Osteoblast (primary cell): ENCODE measurements around the gene PRKCSH. TPM values are rescaled to one million over a fixed set of nuclear protein-coding genes. Genes with fewer than 3 reads are reported as not detected.

Experiments
- DNase-seq: peaks from one replicate; pipeline ENCODE4 v3.0.0; 2011; ENCODE audit warnings: low spot score, mixed read lengths; ENCODE audit not compliant: insufficient read length; ENCODE audit errors: missing footprints
- H2AFZ ChIP-seq: 2 replicates; pipeline ENCODE4 v1.6.0; 2011; ENCODE audit warnings: mild to moderate bottlenecking, low read length
- H3K27ac ChIP-seq: 2 replicates; pipeline ENCODE4 v1.5.1; 2011; ENCODE audit warnings: mild to moderate bottlenecking, low read depth, low read length, moderate library complexity
- H3K27me3 ChIP-seq: 2 replicates; pipeline ENCODE4 v1.6.0; 2012; ENCODE audit warnings: mild to moderate bottlenecking, control low read depth, inconsistent platforms, low read length, moderate library complexity; ENCODE audit not compliant: insufficient read depth
- H3K36me3 ChIP-seq: 2 replicates; pipeline ENCODE4 v1.5.1; 2011; ENCODE audit warnings: mild to moderate bottlenecking, low read length, control low read depth, moderate library complexity; ENCODE audit not compliant: insufficient read depth
- H3K4me1 ChIP-seq: 2 replicates; pipeline ENCODE4 v1.5.1; 2011; ENCODE audit warnings: mild to moderate bottlenecking, low read length, control low read depth, moderate library complexity; ENCODE audit not compliant: insufficient read depth
- H3K4me2 ChIP-seq: 2 replicates; pipeline ENCODE4 v1.6.0; 2011; ENCODE audit warnings: mild to moderate bottlenecking, low read length; ENCODE audit not compliant: insufficient read depth
- H3K4me3 ChIP-seq: fragments of 200-600 bp; sonication (generic); 3 replicates; pipeline ENCODE4 v1.5.1; 2012; ENCODE audit warnings: mild to moderate bottlenecking, low read length, inconsistent platforms; ENCODE audit not compliant: insufficient read depth
- H3K79me2 ChIP-seq: 2 replicates; pipeline ENCODE4 v1.6.0; 2012; ENCODE audit warnings: mild to moderate bottlenecking, low read length, control low read depth, inconsistent platforms; ENCODE audit not compliant: insufficient read depth
- H3K9me3 ChIP-seq: 2 replicates; pipeline ENCODE4 v1.5.1; 2011; ENCODE audit warnings: low read depth, low read length, control low read depth
- H4K20me1 ChIP-seq: 2 replicates; pipeline ENCODE4 v1.6.0; 2012; ENCODE audit warnings: mild to moderate bottlenecking, low read length, control low read depth; ENCODE audit not compliant: insufficient read depth
- CTCF ChIP-seq: IDR thresholded peaks from 2 replicates; pipeline ENCODE4 v1.5.1; 2011; ENCODE audit warnings: mild to moderate bottlenecking, low read depth, low read length, moderate library complexity; ENCODE audit errors: extremely low read depth
- total RNA-seq: library from RNA; depleted of rRNA; stranded (reverse); fragments of >200 nt; gene quantifications from 2 replicates; pipeline ENCODE4 v1.2.3, GENCODE V29; 2012

The PRKCSH gene
- total RNA-seq, 1 donor, result 117 TPM

DNA sequence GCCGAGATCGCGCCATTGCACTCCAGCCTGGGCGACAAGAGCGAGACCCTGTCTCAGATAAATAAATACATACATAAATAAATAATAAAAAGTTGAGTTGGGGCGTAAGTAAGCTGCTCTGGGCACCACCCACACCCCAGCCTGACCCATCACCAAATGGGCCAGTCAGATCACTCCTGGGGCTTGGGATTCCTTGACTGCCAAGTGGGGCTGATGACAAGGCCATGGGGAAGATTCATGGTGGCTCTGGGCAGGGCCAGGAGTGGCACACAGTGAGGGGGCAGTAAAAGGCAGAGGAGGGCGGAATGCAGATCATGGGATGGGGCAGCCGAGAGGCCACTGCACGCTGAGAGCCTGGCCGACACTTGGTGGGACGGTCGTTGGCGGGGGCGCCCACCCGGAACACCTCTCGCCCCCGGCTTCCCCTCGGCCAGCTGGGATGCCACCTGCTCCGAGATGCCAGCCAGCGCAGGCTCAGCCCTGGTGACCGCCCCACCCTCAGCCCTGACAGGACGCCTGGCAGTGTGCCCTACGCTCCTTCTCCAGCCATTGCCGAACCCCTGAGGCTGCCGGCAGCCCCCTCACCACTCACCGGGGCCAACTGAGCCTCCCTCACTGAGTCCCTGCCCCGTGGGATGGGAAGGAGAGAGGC, 59.3 kb downstream of the PRKCSH start:
- no peak for TF ChIP-seq CTCF
- Histone ChIP-seq H3K27ac (no peak overlapping the region), H3K27me3 (no peaks in the 10 kb centered on the region), H4K20me1 (no peaks in the 10 kb centered on the region), H3K4me3 (no peak overlapping the region), H3K36me3 (peaks cover 2% of the 10 kb centered on the region), H2AFZ (no peak overlapping the region), H3K9me3 (no peaks in the 10 kb centered on the region), H3K79me2 (no peaks in the 10 kb centered on the region), H3K4me1 (peaks cover 5% of the 10 kb centered on the region), H3K4me2 (no peak overlapping the region)
- DNase-seq, result no peak

DNA sequence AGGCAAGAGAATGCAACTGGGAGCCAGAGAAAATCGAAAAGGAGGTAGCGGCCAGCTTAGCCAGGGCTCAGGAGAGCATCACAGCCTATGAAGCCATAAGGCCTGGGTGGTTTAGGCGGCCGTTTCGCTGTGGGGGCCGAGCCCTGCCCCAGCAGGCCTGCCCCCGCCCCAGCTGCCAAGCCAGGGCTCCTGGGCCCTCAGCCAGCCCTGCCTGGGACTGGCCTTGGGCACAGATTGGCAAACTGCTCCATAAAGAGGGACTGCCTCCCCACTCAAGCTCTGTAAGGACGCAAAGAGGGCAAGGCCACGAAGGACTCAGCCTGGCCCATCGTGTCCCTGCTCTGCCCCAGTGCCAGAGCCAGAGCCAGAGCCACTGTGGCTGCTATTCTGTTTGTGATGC, 60.0 kb downstream of the PRKCSH start:
- Histone ChIP-seq H2AFZ (no peak overlapping the region), H3K79me2 (no peaks in the 10 kb centered on the region), H3K4me3 (no peak overlapping the region), H3K27me3 (no peaks in the 10 kb centered on the region), H3K4me2 (no peak overlapping the region), H3K27ac (no peak overlapping the region), H3K4me1 (peaks cover 5% of the 10 kb centered on the region), H3K9me3 (no peaks in the 10 kb centered on the region), H4K20me1 (peaks cover 2% of the 10 kb centered on the region), H3K36me3 (peaks cover 2% of the 10 kb centered on the region)
- no peak for TF ChIP-seq CTCF
- DNase-seq, result no peak

- Histone ChIP-seq H2AFZ (no peak overlapping the region), H3K79me2 (no peaks in the 10 kb centered on the region), H3K27me3 (no peaks in the 10 kb centered on the region), H3K9me3 (no peaks in the 10 kb centered on the region), H4K20me1 (peaks cover 2% of the 10 kb centered on the region), H3K4me2 (no peak overlapping the region), H3K27ac (no peak overlapping the region), H3K4me1 (peaks cover 5% of the 10 kb centered on the region), H3K4me3 (no peak overlapping the region), H3K36me3 (peaks cover 2% of the 10 kb centered on the region)
- TF ChIP-seq CTCF, result no peak
- no peak for DNase-seq
These were observed 60.5 kb downstream of the PRKCSH start for GRCh38 chr19:11495885-11496284.

- H3K4me2 ChIP-seq, result no peak overlapping the region
- H3K36me3 ChIP-seq, result peaks cover 2% of the 10 kb centered on the region
- H2AFZ ChIP-seq, result no peak overlapping the region
- peaks cover 5% of the 10 kb centered on the region for H3K4me1 ChIP-seq
- H3K27ac ChIP-seq, result peak overlapping the region; percentile 51
- no peaks in the 10 kb centered on the region for H3K79me2 ChIP-seq
- peak; percentile 82 for TF ChIP-seq CTCF
- H4K20me1 ChIP-seq, result peaks cover 2% of the 10 kb centered on the region
- H3K9me3 ChIP-seq, result no peaks in the 10 kb centered on the region
- no peak overlapping the region for H3K4me3 ChIP-seq
- no peaks in the 10 kb centered on the region for H3K27me3 ChIP-seq
- peak; percentile 98 for DNase-seq
These were observed 61.1 kb downstream of the PRKCSH start for GRCh38 chr19:11496391-11497163.
